ENCODE results near the gene OGFR.

The OGFR gene

DNA sequence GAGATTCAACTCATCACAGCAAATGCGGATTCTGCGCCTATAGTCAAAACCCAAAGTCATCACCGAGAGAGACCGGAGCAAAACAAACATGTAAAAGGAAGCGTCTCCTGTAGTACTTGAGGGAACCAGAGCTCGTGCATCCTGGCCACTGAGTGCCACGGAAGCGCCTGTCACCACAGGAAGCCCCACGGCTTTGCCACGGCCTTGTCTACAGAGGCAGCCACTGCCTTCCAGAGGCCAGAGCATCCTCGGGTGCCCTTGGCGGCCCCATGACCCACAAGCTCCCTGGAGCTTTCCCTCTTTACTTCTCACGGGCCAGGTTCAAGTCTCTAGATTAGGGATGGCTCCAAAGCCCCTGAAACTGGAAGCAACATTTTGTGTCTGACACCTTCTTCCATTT is 49.5 kb downstream of the OGFR start:
- TF ChIP-seq JUND (IDR thresholded peaks at IDR 0.05; ENCODE audit: low read depth): no peak
- DNase-seq (ENCODE audit: low read depth in 1 of 2, low spot score in 1 of 2): no peak
- in situ Hi-C loops (cut with HindIII; ENCODE audit: low pct_unique_long_range_greater_than_20kb, low sequenced_read_pairs): no loop called here

DNA sequence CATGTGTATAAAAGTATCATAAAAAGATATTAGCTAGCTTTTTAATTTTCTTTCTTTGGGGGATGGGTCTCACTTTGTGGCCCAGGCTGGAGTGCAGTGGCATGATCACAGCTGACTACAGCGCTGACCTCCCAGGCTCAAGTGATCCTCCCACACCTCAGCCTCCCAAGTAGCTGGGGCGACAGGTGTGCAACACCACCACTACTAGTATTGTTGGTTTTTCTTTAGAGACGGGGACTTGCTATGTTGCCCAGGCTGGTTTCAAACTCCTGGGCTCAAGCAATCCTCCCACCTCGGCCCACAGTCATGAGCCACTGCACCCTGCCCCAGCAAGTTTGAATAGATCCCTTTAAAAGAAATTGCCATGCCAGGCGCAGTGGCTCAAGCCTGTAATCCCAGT is 50.5 kb downstream of the OGFR start:
- DNase-seq (ENCODE audit: low read depth in 1 of 2, low spot score in 1 of 2): no peak
- no peak for TF ChIP-seq JUND (IDR thresholded peaks at IDR 0.05; ENCODE audit: low read depth)
- in situ Hi-C loops (cut with HindIII; ENCODE audit: low pct_unique_long_range_greater_than_20kb, low sequenced_read_pairs): no loop called here

DNA sequence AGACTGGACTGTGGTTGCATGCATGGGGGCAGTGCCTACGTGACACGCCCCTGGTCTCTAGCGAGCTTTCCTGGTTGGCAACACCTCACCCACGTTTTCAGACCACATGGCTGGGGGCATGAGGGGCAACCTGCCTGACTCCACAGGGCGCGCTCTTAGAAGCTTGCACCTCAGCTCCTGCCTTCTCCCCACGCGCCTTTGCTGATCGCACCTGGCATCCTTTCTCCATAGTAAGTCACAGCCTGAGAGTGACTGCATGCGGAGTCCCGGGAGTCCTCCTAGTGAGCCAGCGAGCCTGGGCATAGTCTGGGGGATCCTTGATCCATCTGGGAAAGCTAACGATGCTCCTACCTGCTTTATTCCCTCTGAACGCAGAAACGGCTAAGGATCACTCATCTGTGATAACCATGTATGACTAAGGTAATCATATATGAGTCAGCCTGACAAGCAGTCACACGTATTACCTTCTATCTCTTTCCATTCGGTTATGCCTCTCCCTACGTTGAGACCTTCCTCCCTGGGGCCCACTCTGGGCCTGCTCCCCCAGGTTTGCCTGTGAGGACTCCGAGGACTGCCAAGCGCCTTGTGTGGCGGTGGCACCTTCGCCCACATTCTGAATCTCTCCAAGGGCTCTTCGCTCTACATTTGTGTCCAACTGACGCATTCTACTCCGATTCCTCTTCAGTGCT is 52.4 kb downstream of the OGFR start:
- in situ Hi-C loops (cut with HindIII; ENCODE audit: low pct_unique_long_range_greater_than_20kb, low sequenced_read_pairs): no loop called here
- DNase-seq (ENCODE audit: low read depth in 1 of 2, low spot score in 1 of 2): no peak
- no peak for TF ChIP-seq JUND (IDR thresholded peaks at IDR 0.05; ENCODE audit: low read depth)

DNA sequence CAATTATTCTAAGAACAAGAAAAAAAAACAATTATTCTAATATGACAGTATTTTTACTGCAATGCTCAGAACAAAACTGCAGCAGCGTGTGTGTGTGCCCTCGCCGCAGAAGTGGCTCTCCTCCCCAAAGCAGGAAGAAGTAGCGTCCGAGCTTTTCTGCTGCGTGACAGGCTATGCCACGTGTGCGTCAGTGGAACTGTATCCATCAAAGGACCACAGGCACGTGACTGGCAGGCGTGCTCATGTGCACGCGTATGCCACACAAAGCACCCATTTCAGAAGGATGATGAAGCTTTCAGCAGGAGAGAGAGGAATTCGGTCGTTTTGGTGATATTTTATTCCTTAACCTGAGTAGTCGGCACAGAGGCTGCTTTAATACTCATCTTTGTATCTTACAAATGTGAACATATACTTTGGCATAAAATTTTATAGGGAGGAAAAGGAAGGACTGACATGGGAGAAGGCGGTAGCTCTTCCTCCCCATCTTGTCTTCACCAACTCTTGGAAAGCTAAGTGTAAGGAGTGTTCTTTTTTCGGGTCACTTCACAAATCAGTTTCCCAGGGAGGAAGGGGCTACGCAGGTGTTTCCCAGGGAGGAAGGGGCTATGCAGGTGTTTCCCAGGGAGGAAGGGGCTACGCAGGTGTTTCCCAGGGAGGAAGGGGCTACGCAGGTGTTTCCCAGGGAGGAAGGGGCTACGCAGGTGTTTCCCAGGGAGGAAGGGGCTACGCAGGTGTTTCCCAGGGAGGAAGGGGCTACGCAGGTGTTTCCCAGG is 53.6 kb downstream of the OGFR start:
- in situ Hi-C loops (cut with HindIII; ENCODE audit: low pct_unique_long_range_greater_than_20kb, low sequenced_read_pairs): no loop called here
- DNase-seq (ENCODE audit: low read depth in 1 of 2, low spot score in 1 of 2): no peak
- TF ChIP-seq JUND (IDR thresholded peaks at IDR 0.05; ENCODE audit: low read depth): no peak

DNA sequence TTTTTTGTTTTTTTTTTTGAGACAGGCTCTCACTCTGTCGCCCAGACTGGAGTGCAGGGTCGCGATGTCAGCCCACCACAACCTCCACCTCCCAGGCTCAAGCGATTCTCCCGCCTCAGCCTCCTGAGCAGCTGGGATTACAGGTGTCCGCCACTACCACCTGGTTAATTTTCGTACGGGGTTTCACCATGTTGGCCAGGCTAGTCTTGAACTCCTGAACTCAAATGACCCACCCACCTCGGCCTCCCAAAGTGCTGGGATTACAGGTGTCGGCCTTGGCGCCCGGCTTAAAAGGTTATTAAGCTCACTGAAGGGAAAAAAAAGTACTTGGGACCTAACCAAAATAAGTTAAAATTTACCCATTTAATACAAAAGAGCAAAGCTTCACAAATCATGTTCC is 55.1 kb downstream of the OGFR start:
- in situ Hi-C loops (cut with HindIII; ENCODE audit: low pct_unique_long_range_greater_than_20kb, low sequenced_read_pairs): no loop called here
- DNase-seq (ENCODE audit: low read depth in 1 of 2, low spot score in 1 of 2): no peak
- no peak for TF ChIP-seq JUND (IDR thresholded peaks at IDR 0.05; ENCODE audit: low read depth)

DNA sequence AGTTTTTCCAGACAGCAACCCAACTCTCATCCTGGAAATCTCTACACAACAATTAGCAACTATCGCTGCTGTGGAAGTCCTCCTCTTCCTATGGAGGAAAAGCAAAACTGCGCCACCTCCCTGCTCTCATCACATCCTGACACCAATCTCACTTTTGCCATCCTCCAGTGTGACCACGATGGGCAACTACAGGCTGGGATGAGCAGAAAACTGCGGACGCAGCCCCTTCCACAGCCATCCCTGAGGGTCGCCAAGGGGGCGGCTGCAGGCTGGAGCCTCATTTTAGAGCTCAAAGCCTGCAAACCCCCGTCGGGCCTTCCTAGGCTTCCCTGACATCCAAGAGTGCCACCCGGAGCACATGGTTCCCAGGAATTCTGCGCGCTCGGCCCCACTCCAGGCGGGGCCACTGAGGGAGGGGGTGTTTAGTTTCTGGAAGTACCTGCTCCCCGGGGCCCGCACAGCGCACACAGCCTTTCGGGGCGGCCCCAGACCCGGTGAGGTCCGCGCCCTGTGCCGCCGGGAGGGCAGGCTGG is 55.8 kb downstream of the OGFR start:
- peak in 1 of 2 experiments; percentile 72 for DNase-seq (ENCODE audit: low read depth in 1 of 2, low spot score in 1 of 2)
- in situ Hi-C loops (cut with HindIII; ENCODE audit: low pct_unique_long_range_greater_than_20kb, low sequenced_read_pairs): no loop called here
- no peak for TF ChIP-seq JUND (IDR thresholded peaks at IDR 0.05; ENCODE audit: low read depth)

DNA sequence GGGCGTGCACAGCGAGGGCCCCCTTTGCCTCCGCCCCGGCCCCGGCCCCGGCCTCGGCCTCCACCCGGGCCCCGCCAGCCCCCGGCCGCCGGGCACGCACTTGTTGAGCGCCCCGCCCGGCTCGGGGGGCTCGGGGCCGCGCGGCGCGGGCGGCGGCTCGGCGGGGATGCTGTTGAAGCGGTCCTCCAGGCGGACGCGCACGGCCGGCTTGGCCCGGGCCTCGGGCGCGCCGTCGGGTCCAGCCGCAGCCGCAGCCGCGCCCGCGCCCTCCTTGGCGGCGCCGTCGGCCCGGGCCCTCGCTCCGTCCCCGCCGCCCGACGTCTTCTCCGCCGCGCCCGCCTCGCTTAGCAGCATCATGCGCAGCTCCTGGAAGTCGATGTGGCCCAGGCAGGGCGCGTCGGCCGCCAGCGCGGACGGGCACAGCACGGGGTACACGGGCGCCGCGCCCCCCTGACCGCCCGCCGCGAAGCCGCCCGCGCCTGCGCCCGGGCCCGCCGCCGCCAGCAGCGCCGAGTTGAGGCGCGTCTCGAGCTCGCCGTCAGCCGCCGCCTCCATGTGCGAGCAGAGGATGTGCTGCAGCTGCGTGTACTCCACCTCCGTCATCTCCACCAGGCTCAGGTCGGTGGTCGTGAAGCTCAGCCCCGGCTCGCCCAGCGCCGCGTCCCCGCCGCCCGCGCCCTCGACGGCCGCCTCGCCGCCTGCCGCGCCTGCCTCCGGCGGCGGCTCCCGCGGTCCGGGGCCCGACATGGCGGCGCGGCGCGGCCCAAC is 56.5 kb downstream of the OGFR start:
- peak in 1 of 2 experiments; percentile 34 for DNase-seq (ENCODE audit: low read depth in 1 of 2, low spot score in 1 of 2)
- no peak for TF ChIP-seq JUND (IDR thresholded peaks at IDR 0.05; ENCODE audit: low read depth)
- in situ Hi-C loops (cut with HindIII; ENCODE audit: low pct_unique_long_range_greater_than_20kb, low sequenced_read_pairs): no loop called here

DNA sequence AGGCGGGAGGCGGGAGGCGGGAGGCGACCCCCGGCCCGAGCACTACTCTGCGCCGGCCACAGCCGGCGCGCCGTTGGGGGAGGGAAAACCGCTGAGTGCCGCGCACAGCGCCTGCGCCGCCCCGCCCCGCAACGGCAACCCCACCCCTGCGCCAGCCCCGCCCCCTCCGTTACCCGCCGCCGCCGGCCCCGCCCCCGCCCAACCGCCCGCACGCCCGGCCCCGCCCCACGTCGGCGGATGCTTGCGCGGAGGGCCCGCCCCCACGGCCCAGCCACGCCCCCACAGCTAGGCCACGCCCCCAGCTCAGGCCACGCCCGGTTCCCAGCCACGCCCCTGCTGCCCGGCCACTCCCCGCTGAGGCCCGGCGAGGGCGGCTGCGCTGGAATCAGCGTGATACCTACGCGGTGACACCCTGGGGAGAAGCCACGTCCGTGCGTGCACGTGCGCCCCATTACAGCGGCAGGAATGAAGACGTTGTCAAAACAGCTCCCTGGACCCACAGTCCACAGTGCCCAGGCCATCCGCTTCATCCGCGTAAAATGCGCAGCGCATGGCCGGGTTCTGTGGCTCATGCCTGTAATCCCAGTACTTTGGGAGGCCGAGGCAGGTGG is 57.2 kb downstream of the OGFR start, which contains the start of gene TCFL5:
TCFL5 (minus strand) TSS at position 97 of the 611 bp plus-strand sequence. CDS start 152 bp downstream, outside the sequence.
- DNase-seq (ENCODE audit: low read depth in 1 of 2, low spot score in 1 of 2): peak in 1 of 2 experiments; percentile 94
- in situ Hi-C loops (cut with HindIII; ENCODE audit: low pct_unique_long_range_greater_than_20kb, low sequenced_read_pairs): no loop called here
- TF ChIP-seq JUND (IDR thresholded peaks at IDR 0.05; ENCODE audit: low read depth): no peak

Measured in T47D (cell line).